ENCODE data around the gene LIME1.

The LIME1 gene

DNA sequence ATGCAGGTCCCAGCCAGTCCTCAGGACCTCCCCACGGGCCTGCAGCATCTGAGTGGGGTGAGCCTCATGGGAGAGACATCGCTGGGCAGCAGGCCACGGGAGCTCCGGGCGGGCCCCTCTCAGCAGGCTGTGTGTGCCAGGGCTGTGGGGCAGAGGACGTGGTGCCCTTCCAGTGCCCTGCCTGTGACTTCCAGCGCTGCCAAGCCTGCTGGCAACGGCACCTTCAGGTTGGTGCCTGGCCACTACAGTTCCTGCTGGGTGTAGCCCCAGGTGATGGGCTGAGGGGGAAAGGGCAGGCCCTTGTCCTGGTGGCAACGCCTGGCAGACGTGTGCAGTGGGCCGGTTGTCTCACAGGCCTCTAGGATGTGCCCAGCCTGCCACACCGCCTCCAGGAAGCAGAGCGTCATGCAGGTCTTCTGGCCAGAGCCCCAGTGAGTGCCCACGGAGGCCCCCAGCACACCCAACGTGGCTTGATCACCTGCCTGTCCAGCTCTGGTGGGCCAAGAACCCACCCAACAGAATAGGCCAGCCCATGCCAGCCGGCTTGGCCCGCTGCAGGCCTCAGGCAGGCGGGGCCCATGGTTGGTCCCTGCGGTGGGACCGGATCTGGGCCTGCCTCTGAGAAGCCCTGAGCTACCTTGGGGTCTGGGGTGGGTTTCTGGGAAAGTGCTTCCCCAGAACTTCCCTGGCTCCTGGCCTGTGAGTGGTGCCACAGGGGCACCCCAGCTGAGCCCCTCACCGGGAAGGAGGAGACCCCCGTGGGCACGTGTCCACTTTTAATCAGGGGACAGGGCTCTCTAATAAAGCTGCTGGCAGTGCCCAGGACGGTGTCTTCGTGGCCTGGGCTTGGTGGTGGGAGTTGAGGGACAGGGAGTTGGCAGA, 40.8 kb upstream of the LIME1 start:
- H3K27ac ChIP-seq: no peak overlapping the region
- TF ChIP-seq, protein P1, sequence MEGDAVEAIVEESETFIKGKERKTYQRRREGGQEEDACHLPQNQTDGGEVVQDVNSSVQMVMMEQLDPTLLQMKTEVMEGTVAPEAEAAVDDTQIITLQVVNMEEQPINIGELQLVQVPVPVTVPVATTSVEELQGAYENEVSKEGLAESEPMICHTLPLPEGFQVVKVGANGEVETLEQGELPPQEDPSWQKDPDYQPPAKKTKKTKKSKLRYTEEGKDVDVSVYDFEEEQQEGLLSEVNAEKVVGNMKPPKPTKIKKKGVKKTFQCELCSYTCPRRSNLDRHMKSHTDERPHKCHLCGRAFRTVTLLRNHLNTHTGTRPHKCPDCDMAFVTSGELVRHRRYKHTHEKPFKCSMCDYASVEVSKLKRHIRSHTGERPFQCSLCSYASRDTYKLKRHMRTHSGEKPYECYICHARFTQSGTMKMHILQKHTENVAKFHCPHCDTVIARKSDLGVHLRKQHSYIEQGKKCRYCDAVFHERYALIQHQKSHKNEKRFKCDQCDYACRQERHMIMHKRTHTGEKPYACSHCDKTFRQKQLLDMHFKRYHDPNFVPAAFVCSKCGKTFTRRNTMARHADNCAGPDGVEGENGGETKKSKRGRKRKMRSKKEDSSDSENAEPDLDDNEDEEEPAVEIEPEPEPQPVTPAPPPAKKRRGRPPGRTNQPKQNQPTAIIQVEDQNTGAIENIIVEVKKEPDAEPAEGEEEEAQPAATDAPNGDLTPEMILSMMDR (conservative IDR thresholded peaks at IDR 0.05): no peak
- TF ChIP-seq ZFX (IDR thresholded peaks at IDR 0.05): no peak

DNA sequence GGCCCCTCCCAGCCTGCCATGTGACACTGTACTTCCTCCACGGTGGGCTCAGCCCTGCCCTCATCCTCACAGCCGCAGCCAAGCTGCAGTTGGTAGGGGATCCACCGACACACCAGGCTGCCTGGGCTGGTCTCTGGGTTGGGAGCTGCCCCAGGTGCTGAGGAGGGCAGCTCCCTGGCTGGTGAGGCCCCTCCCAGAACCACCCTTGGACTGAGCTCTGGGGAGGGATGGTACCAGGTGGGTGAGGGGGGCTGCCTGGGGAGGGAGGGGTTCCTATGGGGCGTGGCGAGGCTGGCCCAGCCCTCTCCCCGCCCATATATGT, 40.2 kb upstream of the LIME1 start:
- no peak for TF ChIP-seq ZFX (IDR thresholded peaks at IDR 0.05)
- TF ChIP-seq, protein P1 (conservative IDR thresholded peaks at IDR 0.05): no peak

DNA sequence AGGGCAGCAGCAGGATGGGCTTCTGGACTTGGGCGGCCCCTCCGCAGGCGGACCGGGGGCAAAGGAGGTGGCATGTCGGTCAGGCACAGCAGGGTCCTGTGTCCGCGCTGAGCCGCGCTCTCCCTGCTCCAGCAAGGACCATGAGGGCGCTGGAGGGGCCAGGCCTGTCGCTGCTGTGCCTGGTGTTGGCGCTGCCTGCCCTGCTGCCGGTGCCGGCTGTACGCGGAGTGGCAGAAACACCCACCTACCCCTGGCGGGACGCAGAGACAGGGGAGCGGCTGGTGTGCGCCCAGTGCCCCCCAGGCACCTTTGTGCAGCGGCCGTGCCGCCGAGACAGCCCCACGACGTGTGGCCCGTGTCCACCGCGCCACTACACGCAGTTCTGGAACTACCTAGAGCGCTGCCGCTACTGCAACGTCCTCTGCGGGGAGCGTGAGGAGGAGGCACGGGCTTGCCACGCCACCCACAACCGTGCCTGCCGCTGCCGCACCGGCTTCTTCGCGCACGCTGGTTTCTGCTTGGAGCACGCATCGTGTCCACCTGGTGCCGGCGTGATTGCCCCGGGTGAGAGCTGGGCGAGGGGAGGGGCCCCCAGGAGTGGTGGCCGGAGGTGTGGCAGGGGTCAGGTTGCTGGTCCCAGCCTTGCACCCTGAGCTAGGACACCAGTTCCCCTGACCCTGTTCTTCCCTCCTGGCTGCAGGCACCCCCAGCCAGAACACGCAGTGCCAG, 39.7 kb upstream of the LIME1 start, which contains the start of gene TNFRSF6B:
TNFRSF6B (plus strand) TSS at position 25 of the 729 bp plus-strand sequence; CDS start at position 141, 116 bp downstream.
- no peak within 1 kb of the TSS for H3K27ac ChIP-seq
- TF ChIP-seq, protein P1 (conservative IDR thresholded peaks at IDR 0.05): no peak

More for the DNA sequence above, 40.2 kb upstream of the LIME1 start:
- H3K27ac ChIP-seq: no peak overlapping the region

DNA sequence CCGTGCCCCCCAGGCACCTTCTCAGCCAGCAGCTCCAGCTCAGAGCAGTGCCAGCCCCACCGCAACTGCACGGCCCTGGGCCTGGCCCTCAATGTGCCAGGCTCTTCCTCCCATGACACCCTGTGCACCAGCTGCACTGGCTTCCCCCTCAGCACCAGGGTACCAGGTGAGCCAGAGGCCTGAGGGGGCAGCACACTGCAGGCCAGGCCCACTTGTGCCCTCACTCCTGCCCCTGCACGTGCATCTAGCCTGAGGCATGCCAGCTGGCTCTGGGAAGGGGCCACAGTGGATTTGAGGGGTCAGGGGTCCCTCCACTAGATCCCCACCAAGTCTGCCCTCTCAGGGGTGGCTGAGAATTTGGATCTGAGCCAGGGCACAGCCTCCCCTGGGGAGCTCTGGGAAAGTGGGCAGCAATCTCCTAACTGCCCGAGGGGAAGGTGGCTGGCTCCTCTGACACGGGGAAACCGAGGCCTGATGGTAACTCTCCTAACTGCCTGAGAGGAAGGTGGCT, 39.1 kb upstream of the LIME1 start:
- H3K27ac ChIP-seq: no peak overlapping the region
- no peak for TF ChIP-seq ZFX (IDR thresholded peaks at IDR 0.05)
- TF ChIP-seq, protein P1 (conservative IDR thresholded peaks at IDR 0.05): no peak

DNA sequence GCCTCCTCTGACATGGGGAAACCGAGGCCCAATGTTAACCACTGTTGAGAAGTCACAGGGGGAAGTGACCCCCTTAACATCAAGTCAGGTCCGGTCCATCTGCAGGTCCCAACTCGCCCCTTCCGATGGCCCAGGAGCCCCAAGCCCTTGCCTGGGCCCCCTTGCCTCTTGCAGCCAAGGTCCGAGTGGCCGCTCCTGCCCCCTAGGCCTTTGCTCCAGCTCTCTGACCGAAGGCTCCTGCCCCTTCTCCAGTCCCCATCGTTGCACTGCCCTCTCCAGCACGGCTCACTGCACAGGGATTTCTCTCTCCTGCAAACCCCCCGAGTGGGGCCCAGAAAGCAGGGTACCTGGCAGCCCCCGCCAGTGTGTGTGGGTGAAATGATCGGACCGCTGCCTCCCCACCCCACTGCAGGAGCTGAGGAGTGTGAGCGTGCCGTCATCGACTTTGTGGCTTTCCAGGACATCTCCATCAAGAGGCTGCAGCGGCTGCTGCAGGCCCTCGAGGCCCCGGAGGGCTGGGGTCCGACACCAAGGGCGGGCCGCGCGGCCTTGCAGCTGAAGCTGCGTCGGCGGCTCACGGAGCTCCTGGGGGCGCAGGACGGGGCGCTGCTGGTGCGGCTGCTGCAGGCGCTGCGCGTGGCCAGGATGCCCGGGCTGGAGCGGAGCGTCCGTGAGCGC, 38.5 kb upstream of the LIME1 start:
- TF ChIP-seq ZFX (IDR thresholded peaks at IDR 0.05): no peak
- TF ChIP-seq, protein P1 (conservative IDR thresholded peaks at IDR 0.05): no peak
- no peak overlapping the region for H3K27ac ChIP-seq

DNA sequence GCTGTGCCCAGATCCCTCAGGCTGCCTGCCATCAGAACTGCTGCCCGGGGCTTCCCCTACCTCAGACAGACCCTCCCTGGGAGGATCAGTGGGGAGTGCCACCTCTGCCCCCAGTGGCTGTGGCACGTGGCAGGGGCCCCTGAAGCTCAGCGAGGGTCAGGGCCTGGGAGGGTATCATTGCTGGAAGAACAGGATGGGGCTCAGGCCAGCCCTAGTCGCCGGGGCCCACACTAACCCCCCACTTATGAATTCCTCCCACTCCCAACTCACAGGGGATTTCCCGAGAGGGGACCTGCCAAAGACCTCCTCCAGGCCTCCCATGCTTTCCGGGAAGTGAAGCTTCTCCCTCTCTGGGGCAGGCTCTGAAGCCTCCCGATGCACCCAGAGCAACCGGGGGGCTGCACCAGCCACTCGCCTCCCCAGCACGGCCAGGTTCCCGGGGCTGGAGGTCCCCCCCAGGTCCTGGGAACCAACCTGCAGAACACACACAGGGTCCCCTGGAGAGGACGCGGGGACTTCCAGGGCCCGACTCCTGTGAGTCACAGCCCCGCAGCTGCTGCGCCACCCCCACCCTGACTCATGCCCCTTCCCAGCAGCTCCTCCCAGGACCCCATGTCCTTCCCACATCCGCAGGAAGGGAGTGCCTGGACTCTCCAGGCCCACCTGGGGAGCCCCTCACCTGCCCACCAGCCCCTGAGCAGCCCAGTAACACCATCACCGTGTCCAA, 37.6 kb upstream of the LIME1 start:
- TF ChIP-seq, protein P1 (conservative IDR thresholded peaks at IDR 0.05): no peak
- TF ChIP-seq ZFX (IDR thresholded peaks at IDR 0.05): no peak
- H3K27ac ChIP-seq: no peak overlapping the region

Data from C4-2B (cell line).